A673 (cell line): ENCODE data around the gene HEPACAM2. TPM values are rescaled to one million over a fixed set of nuclear protein-coding genes. Genes with fewer than 3 reads are reported as not detected.

Experiments
- BruUV-seq: library from RNA; stranded (reverse); fragments of 400-500 nt; replicated peaks from 2 replicates; lab custom pipeline; 2021; lab: Mats Ljungman, UMichigan
- CTCF ChIA-PET: fragments of 300-600 bp; sonication (Branson Sonifier 250); formaldehyde crosslinking; loops from one replicate; lab custom pipeline; 2022; ENCODE audit warnings: antibody characterized with exemption; lab: Charles Lee
- POLR2A ChIA-PET: fragments of 300-600 bp; sonication (Branson Sonifier 250); formaldehyde crosslinking; loops from one replicate; lab custom pipeline; 2022; ENCODE audit warnings: antibody characterized with exemption; ENCODE audit not compliant: low non-redundant PET; lab: Charles Lee
- DNase-seq: peaks from one replicate; pipeline ENCODE4 v3.0.0-alpha.2; 2015; ENCODE audit warnings: low spot score
- H3K27ac ChIP-seq: fragments of 200-600 bp; sonication (generic); 2 replicates; pipeline ENCODE4 v1.5.1; 2016; ENCODE audit warnings: mixed run types, low read depth, mild to moderate bottlenecking, mixed read lengths, antibody characterized with exemption, low read length; ENCODE audit not compliant: poor library complexity, severe bottlenecking
- H3K27me3 ChIP-seq: fragments of 200-600 bp; sonication (generic); replicated peaks from 2 replicates; pipeline ENCODE4 v1.6.1; 2017; ENCODE audit warnings: mixed run types, low read depth, mild to moderate bottlenecking, mixed read lengths, antibody characterized with exemption, low read length; ENCODE audit not compliant: insufficient read depth, poor library complexity
- H3K36me3 ChIP-seq: fragments of 200-600 bp; sonication (generic); 2 replicates; pipeline ENCODE4 v1.6.1; 2016; ENCODE audit warnings: mixed run types, mild to moderate bottlenecking, mixed read lengths, antibody characterized with exemption, low read length; ENCODE audit not compliant: insufficient read depth, poor library complexity, severe bottlenecking
- H3K4me1 ChIP-seq: fragments of 200-600 bp; sonication (generic); 2 replicates; pipeline ENCODE4 v1.6.1; 2017; ENCODE audit warnings: mixed run types, mild to moderate bottlenecking, mixed read lengths, antibody characterized with exemption, low read length; ENCODE audit not compliant: insufficient read depth, poor library complexity, severe bottlenecking
- H3K4me3 ChIP-seq: fragments of 200-600 bp; sonication (generic); 2 replicates; pipeline ENCODE4 v1.5.1; 2016; ENCODE audit warnings: low read depth, mixed run types, mild to moderate bottlenecking, mixed read lengths, low read length; ENCODE audit not compliant: poor library complexity, severe bottlenecking
- H3K9me3 ChIP-seq: fragments of 200-600 bp; sonication (generic); 2 replicates; pipeline ENCODE4 v1.6.1; 2016; ENCODE audit warnings: mixed run types, low read depth, mild to moderate bottlenecking, mixed read lengths, antibody characterized with exemption, low read length; ENCODE audit not compliant: poor library complexity, severe bottlenecking
- CTCF ChIP-seq: fragments of 300-800, 200-600 bp; sonication (generic); conservative IDR thresholded peaks from 2 replicates; pipeline ENCODE4 v1.5.1; 2017; ENCODE audit warnings: low read depth, mild to moderate bottlenecking, antibody characterized with exemption, low read length, moderate library complexity, mixed read lengths
- EZH2 ChIP-seq: fragments of 200-600 bp; sonication (generic); IDR thresholded peaks from 2 replicates; pipeline ENCODE4 v1.6.1; 2017; ENCODE audit warnings: borderline replicate concordance, low read depth, mild to moderate bottlenecking, mixed read lengths, antibody characterized with exemption, low read length; ENCODE audit not compliant: poor library complexity, severe bottlenecking
- intact Hi-C: fragments of 100-400 bp; cut with micrococcal nuclease; formaldehyde crosslinking; loops from one replicate; pipeline ENCODE4 v1.10.0; 2022; ENCODE audit not compliant: unreplicated experiment
- total RNA-seq: library from RNA; stranded (reverse); gene quantifications from 2 replicates; pipeline ENCODE4 v1.2.3, GENCODE V29; 2021

The HEPACAM2 gene
- total RNA-seq, 1 experiment from 2014 or later: not detected

GRCh38 chr7:93203496-93203895, 22.8 kb downstream of the HEPACAM2 start:
- POLR2A ChIA-PET: no interaction called here
- TF ChIP-seq EZH2 (no peak), CTCF (no peak)
- H3K4me1 ChIP-seq: no peaks in the 10 kb centered on the region
- intact Hi-C loops: no loop called here
- H3K27me3 ChIP-seq: peaks cover 82% of the 10 kb centered on the region
- no peak overlapping the region for H3K27ac ChIP-seq
- no peak for DNase-seq
- H3K36me3 ChIP-seq: no peaks in the 10 kb centered on the region
- BruUV-seq: no TSS peak
- H3K4me3 ChIP-seq: no peak overlapping the region
- CTCF ChIA-PET: no interaction called here
- H3K9me3 ChIP-seq: no peaks in the 10 kb centered on the region

- Histone ChIP-seq H3K27ac (no peak overlapping the region), H3K9me3 (no peaks in the 10 kb centered on the region), H3K27me3 (peaks cover 78% of the 10 kb centered on the region), H3K4me3 (no peak overlapping the region), H3K4me1 (no peaks in the 10 kb centered on the region), H3K36me3 (no peaks in the 10 kb centered on the region)
- intact Hi-C loops: no loop called here
- DNase-seq: no peak
- CTCF ChIA-PET: interaction anchor here (0.7 kb wide), 1 partner anchor 31 kb away, joined by 3 read pairs; no protein-coding TSS in a partner anchor
- no TSS peak for BruUV-seq
- TF ChIP-seq CTCF: no peak
- no peak for TF ChIP-seq EZH2
- POLR2A ChIA-PET: no interaction called here
These were observed 23.5 kb downstream of the HEPACAM2 start for GRCh38 chr7:93202594-93203250.

- no peak for DNase-seq
- no peak overlapping the region for H3K27ac ChIP-seq
- no peaks in the 10 kb centered on the region for H3K36me3 ChIP-seq
- H3K4me3 ChIP-seq: no peak overlapping the region
- H3K27me3 ChIP-seq: peaks cover 58% of the 10 kb centered on the region
- H3K4me1 ChIP-seq: no peaks in the 10 kb centered on the region
- TF ChIP-seq CTCF (no peak), EZH2 (no peak)
- BruUV-seq: no TSS peak
- ChIA-PET POLR2A (no interaction called here), CTCF (no interaction called here)
- intact Hi-C loops: no loop called here
- H3K9me3 ChIP-seq: no peaks in the 10 kb centered on the region
These were observed 27.8 kb downstream of the HEPACAM2 start for GRCh38 chr7:93198472-93198871.
